ENCODE data around the gene SLC66A1.

The SLC66A1 gene

GRCh38 chr1:19344372-19344810, 32.3 kb downstream of the SLC66A1 start:
- peak; percentile 39 for DNase-seq

GRCh38 chr1:19344831-19345230, 32.7 kb downstream of the SLC66A1 start:
- no peak for DNase-seq

GRCh38 chr1:19345391-19345790, 33.3 kb downstream of the SLC66A1 start:
- no peak for DNase-seq

DNA sequence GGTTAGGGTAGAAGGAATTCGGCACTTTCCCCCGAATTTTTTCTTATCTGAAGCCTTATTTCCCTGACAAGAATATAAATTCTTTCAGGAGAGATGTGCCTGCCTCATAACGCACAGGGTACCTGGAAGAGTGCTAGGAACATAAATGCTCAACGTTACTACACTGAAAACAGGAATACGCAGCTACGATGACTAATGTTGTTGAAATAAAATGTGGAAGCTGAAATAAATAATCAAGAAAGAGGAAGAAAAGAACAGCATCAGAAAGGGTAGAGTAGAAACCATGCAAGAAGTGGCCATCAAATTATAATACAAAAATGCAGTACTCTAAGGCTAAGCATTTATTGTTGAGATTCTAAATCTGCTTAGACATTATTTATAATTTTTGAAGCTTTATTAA, 33.9 kb downstream of the SLC66A1 start:
- no peak for DNase-seq

DNA sequence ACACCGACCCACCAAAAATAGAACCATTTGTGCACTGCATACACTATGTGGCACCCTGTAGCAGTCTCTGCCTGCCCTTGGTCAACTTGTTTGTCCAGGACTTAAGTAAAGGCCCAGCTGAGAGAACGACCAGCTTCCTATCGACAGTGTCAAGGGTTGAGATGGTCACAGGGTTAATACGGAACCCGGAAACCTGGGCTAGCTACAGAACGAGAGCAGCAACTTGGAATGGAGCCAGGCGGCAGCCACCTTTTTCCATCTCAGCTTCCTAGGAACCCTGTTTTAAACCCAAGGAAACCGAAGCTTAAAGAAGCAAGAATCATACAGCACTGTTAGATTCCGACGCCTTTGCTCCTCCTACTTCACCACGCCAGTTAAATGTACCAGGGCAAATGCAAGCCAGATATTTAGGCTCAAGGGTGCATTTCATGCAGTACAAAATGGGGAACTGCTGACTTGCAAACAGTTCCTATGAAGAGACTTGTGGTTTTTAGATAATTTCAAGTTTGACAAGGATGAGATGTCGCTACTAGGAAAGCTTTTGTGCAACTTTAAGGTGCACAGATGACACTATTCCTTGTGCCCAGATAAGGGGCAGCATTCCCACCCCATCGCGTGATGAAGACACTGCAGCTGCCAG, 35.5 kb downstream of the SLC66A1 start:
- peak; percentile 72 for DNase-seq

GRCh38 chr1:19348441-19349198, 36.5 kb downstream of the SLC66A1 start:
- DNase-seq, result no peak

DNA sequence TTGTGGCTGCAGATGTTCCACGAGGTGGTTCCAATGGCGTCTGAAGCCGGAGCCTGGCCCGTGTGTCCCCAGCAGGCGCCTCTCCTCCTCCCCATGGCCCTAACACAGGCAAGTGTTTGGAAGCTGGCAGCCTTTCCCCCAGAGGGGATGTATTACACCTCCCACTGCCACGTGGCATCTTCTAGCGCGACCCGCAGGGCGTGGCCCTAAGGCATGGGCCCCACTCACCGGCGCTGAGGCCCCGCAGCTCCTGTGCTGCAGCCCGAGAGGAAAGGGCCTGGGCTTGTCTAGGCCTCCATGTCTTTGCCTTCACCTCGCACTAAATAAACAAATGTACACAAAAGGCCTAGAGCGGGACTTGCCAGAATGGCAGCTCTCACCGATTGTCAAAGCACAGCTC, 37.9 kb downstream of the SLC66A1 start:
- DNase-seq, result no peak

- DNase-seq, result no peak
These were observed 38.4 kb downstream of the SLC66A1 start for GRCh38 chr1:19350566-19350965.

GRCh38 chr1:19351873-19352272, 39.7 kb downstream of the SLC66A1 start:
- DNase-seq, result no peak

GRCh38 chr1:19352839-19353238, 40.7 kb downstream of the SLC66A1 start:
- DNase-seq, result no peak

GRCh38 chr1:19353596-19353995, 41.5 kb downstream of the SLC66A1 start:
- no peak for DNase-seq

GRCh38 chr1:19354531-19354981, 42.4 kb downstream of the SLC66A1 start:
- DNase-seq, result no peak

GRCh38 chr1:19356266-19356665, 44.1 kb downstream of the SLC66A1 start:
- no peak for DNase-seq

GRCh38 chr1:19357299-19357986, 45.3 kb downstream of the SLC66A1 start:
- no peak for DNase-seq

DNA sequence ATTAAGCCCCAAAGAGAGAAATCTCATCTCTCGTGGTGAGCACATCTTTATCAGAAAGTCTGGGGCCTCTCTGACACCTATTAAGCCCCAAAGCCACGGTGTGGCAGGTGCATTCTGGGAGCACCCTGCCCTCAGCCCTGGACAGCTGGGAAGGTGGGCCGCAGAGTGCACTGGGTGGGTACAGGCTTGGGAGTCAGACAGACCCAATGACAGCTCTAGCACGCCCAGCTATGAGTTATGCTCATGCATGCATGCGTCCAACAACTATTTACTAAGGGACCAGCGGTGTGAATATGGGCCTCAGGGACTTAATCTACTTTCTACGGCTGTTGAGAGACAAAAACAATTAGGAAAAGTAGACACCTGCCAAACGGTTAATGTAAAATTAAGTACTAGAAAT, 46.6 kb downstream of the SLC66A1 start:
- DNase-seq, result no peak

DNA sequence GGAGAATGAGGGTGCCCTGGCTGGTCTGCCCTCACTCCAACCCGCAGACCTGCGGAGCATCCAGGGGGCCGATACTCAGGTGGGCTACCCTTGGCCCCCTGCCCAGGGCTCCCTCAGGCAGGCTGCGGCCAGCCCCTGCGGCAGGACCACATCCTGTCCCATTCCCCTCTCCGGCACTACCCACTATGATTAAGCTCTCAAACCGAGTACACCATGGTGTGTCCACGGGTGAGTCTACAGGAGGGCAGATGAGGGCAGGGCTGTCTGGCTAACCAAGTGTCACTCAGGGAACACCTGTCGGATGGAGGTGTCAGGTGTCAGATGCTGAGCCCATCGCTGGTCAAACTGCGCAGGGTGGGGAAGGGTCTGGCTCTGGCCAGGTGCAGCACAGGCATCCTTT, 47.2 kb downstream of the SLC66A1 start:
- DNase-seq, result no peak

- DNase-seq, result no peak
These were observed 47.9 kb downstream of the SLC66A1 start for GRCh38 chr1:19360016-19360415.

DNA sequence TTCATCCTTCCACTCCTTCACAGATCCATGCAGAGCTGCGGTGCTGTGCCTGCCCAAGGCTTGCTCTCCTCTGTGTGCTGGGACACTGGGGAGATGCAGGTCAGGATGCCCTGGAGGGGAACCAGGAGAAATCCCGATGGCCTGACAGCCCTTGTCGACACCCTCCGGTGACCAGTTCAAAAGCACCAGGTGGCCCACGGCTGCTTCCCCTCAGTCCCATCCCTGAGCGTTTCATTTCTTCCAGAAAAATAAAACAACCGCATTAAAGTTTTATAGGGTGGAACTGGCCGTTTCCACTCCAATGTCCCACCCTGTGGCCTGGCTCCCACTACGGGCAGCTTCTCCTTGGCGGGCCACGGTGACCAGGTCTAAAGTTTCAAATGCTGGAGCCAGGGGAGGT, 48.3 kb downstream of the SLC66A1 start:
- DNase-seq, result no peak

GRCh38 chr1:19360843-19361610, 48.9 kb downstream of the SLC66A1 start:
- DNase-seq, result no peak

DNA sequence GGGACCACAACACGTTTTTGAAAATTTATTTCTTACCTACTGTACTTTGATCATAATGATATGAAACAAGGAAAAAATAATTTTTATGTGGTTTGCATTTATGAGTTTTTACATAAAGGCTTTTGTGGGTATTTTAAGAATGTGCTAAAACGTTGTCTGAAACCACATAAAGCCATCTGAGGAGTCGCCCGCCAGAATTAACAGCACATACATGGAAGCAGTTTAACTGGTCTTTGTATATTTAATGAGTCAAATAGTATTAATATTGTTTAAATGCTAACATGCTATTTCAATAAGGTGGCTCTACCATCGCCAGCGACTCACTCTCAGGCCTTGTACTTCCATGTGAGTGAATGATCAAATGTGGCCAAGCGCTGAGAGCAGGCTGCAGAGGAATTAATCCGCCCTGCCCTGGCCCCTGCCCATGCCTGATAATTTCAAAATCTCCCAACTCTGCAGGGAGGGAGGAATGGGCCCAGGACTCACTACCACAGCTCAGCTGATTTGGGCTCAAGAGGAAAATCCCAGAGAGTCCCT, 49.6 kb downstream of the SLC66A1 start:
- no peak for DNase-seq

- no peak for DNase-seq
These were observed 51.5 kb downstream of the SLC66A1 start for GRCh38 chr1:19363536-19364152.

DNA sequence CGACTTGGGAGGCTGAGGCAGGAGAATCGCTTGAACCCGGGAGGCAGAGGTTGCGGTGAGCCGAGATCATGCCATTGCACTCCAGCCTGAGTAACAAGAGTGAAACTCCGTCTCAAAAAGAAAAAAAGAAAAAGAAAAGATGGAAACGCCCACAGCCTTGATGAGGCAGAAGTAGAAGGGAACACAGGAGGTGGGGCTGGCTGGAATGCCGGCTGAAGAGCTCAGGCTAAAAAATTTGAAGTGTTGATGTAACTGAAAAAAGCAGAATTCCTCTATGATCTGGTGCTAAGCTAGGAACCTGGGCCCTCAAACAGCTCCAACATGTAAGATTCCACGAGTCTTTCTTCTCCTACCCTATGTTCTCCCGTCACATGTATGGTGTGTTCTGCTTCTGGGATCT, 53.6 kb downstream of the SLC66A1 start:
- no peak for DNase-seq

Data from OCI-M1 (cell line).